Brain microvascular endothelial cell (primary cell): ENCODE data around the gene CENPX.

ENCODE experiments used
- DNase-seq: peaks from one replicate; pipeline ENCODE4 v3.0.0-alpha.2; 2020
- H3K27ac ChIP-seq: fragments of 250-450 bp; sonication (Bioruptor Pico); 2 replicates; pipeline ENCODE4 v1.5.1; 2020; ENCODE audit warnings: mild to moderate bottlenecking, moderate library complexity
- H3K27me3 ChIP-seq: fragments of 250-450 bp; sonication (Bioruptor Pico); replicated peaks from 2 replicates; pipeline ENCODE4 v1.5.1; 2020; ENCODE audit warnings: mild to moderate bottlenecking
- H3K36me3 ChIP-seq: fragments of 250-450 bp; sonication (Bioruptor Pico); replicated peaks from 2 replicates; pipeline ENCODE4 v1.5.1; 2020; ENCODE audit warnings: mild to moderate bottlenecking
- H3K4me3 ChIP-seq: 2 replicates; pipeline ENCODE4 v1.5.1; 2011; ENCODE audit warnings: low read depth, mild to moderate bottlenecking, control low read depth, low read length, moderate library complexity
- in situ Hi-C: cut with HindIII; loops from 2 replicates; pipeline ENCODE4 v1.10.0; 2017; ENCODE audit warnings: low sequenced_read_pairs, low pct_ligation_motif_present
- TF ChIP-seq, protein P1 (sequence below): IDR thresholded peaks from 2 replicates; pipeline ENCODE4 v1.5.1; 2011; ENCODE audit warnings: low read depth, mild to moderate bottlenecking, moderate library complexity, low read length, control low read depth, inconsistent platforms; ENCODE audit errors: missing control alignments

Gene CENPX

DNA sequence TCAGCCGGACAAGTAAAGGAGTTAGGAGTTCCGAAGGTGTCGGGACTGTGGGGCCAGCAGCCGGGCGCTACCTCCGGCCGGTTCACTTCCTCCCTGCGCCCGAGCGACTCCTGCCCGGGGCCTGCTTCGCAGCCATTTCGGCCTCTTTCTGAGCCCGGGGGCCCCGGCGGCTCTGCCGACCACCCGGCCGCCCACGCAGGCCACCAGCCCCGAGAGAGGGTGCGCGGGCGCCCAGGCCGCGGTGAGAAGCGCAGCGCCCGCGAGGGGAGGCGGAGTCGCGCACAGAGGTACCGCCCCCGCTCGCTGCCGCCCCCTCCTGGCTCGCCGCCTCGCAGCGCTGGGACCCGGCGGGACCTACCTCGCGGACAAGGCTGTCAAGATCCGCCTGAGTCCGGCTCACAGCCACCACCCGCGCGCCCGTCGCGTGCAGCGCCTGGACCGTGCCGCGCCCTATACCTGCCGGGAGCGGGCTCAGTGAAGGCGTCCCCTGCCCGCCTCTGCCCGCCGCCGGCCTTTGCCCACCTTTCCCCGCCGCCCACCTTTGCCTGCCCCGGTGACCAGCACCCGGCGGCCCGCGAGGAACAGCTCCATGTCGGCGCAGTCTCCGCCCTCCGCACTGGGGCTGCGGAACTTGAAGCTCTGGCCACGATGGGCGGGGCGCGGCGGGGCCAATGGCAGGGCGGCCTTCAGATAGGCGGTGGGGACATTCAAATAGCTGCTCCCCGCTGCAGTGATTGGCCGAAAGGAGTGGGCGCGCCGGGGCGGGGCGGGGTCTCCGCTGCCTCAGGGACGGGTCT lies 14.6 kb upstream of the CENPX start, which contains the start of gene DCXR:
Gene DCXR, minus strand, starts transcription at position 606 of the 797 bp plus-strand sequence. Its CDS starts 15 bp downstream, at position 591.
- TF ChIP-seq, protein P1, sequence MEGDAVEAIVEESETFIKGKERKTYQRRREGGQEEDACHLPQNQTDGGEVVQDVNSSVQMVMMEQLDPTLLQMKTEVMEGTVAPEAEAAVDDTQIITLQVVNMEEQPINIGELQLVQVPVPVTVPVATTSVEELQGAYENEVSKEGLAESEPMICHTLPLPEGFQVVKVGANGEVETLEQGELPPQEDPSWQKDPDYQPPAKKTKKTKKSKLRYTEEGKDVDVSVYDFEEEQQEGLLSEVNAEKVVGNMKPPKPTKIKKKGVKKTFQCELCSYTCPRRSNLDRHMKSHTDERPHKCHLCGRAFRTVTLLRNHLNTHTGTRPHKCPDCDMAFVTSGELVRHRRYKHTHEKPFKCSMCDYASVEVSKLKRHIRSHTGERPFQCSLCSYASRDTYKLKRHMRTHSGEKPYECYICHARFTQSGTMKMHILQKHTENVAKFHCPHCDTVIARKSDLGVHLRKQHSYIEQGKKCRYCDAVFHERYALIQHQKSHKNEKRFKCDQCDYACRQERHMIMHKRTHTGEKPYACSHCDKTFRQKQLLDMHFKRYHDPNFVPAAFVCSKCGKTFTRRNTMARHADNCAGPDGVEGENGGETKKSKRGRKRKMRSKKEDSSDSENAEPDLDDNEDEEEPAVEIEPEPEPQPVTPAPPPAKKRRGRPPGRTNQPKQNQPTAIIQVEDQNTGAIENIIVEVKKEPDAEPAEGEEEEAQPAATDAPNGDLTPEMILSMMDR, result peak; percentile 62
- H3K36me3 ChIP-seq, result no peaks in the 10 kb centered on the region
- peak; percentile 94 for DNase-seq
- peak within 1 kb of the TSS; percentile 67 for H3K4me3 ChIP-seq
- H3K27ac ChIP-seq, result peak within 1 kb of the TSS; percentile 59
- H3K27me3 ChIP-seq, result no peaks in the 10 kb centered on the region
- in situ Hi-C loops, result loop anchor here (10.0 kb wide), 1 partner anchor 62 kb away; the partner anchor contains the start of gene ASPSCR1

DNA sequence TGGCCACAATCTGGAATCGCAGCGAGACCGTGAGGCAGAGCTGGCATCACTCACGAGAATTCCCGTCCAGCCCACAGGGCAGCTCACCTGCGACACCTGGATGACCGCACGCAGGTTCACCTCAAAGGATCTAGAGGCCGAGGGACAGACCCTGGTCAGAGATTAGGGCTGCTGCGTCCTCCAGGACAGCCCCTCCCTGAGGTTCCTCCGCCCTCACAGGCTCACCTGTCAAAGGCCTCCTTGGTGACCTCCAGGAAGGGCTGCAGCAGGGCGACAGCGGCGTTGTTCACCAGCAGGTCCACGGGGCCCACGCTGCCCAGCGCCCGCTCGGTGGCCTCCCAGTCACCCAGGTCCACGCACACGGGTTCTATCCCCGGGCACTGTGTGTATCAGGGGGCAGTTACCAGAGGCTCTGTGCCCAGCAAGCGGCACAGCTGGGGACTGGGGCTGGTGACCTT lies 14.0 kb upstream of the CENPX start:
- TF ChIP-seq, protein P1, result no peak
- Histone ChIP-seq H3K4me3 (peak overlapping the region; percentile 67), H3K27ac (no peak overlapping the region), H3K27me3 (no peaks in the 10 kb centered on the region), H3K36me3 (no peaks in the 10 kb centered on the region)
- in situ Hi-C loops, result loop anchor here (10.0 kb wide), 1 partner anchor 62 kb away; the partner anchor contains the start of gene ASPSCR1
- DNase-seq, result no peak

DNA sequence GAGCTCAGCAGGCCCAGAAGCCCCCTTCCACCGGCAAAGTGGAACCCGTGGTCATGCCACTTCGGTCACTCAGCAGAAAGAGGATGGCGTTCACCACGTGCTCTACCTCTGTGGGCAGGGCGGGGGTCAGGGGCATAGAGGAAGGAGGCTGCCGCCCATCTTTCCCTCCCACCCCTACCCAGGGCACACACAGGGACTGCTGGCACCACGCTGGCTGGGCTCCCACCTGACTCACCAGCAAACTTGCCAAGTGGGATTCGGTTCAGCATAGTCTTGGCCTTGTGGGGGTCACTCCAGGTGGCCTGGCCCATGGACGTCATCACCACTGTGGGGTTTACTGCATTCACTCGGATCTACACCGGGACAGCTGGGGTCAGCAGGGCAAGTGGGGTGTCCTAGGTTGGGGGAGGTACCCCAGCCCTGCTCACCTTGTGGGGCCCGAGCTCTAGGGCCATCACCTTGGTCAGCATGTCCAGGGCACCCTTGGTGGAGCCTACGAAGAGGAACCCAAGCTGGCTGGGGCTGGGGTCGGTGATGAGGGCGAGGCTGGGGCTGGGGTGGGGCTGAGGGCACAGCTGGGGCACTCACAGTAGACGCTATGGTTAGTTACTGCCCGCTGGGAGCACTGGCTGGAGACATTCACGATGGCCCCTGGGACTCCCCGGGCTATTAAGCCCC lies 13.4 kb upstream of the CENPX start:
- H3K27ac ChIP-seq, result no peak overlapping the region
- DNase-seq, result no peak
- TF ChIP-seq, protein P1, result no peak
- peak overlapping the region; percentile 67 for H3K4me3 ChIP-seq
- no peaks in the 10 kb centered on the region for H3K36me3 ChIP-seq
- in situ Hi-C loops, result loop anchor here (10.0 kb wide), 1 partner anchor 61 kb away; the partner anchor contains the start of gene ASPSCR1
- H3K27me3 ChIP-seq, result no peaks in the 10 kb centered on the region

DNA sequence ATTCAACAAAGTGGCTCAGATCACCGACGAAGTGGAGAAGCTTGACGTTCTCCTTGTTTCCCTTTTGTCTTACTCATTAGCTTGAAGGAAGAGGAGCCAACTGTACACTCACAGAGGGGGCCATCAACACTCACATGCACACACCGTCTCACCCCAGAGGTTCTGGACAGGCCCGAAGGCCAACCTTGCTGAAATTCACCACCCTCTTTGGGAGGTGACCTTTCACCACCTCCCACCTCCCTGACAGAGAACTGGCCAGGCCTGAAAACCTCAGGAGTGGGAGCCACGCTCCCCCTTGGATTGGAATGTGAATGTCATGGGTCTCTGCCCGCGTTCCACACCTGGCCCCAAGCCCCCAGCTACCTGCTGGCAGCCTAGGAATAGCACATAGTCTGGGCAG lies 12.8 kb upstream of the CENPX start:
- DNase-seq, result no peak
- Histone ChIP-seq H3K4me3 (no peak overlapping the region), H3K27ac (no peak overlapping the region), H3K36me3 (no peaks in the 10 kb centered on the region), H3K27me3 (no peaks in the 10 kb centered on the region)
- TF ChIP-seq, protein P1, result no peak
- in situ Hi-C loops, result loop anchor here (10.0 kb wide), 1 partner anchor 61 kb away; the partner anchor contains the start of gene ASPSCR1

DNA sequence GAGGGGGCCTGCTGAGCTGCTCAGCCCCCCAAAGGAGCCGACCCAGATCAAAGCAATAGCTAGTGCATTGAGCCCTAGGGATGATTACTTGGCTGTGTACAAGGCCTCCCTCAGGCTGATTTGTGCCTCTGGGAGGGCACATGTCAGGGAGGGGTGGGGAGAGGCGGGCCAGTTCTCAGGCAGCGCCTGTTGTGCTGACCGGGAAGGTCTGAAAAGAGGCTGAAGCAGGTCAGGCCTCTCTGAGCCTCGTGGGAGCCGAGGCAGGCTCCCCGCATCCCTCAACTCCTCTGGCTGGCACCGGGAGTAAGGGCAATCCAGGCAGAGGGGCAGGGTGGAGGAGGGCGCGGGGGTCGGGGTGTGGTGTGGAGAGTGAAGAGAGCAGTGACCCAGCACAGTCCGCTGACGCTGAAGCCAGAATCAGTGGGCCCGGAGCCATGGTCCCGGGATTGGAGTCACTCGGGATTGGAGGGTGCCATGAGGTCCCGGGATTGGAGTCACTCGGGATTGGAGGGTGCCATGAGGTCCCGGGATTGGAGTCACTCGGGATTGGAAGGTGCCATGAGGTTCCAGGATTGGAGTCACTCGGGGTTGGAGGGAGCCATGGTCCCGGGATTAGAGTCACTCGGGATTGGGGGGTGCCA lies 11.8 kb upstream of the CENPX start:
- Histone ChIP-seq H3K4me3 (no peak overlapping the region), H3K27me3 (no peaks in the 10 kb centered on the region), H3K36me3 (no peaks in the 10 kb centered on the region), H3K27ac (no peak overlapping the region)
- TF ChIP-seq, protein P1, result no peak
- in situ Hi-C loops, result loop anchor here (10.0 kb wide), 1 partner anchor 60 kb away; the partner anchor contains the start of gene ASPSCR1
- no peak for DNase-seq
